ENCODE results near the gene USP3.
"Not testable (repeated sequence)": the region's sequence is repeated elsewhere in the genome, so short reads cannot be mapped to it uniquely, and the experiment has no call there.

The USP3 gene

GRCh38 chr15:63509955-63510940 is 5.9 kb downstream of the USP3 start:
- no peak for DNase-seq (ENCODE audit: low read depth in 1 of 2, low spot score in 1 of 2)

DNA sequence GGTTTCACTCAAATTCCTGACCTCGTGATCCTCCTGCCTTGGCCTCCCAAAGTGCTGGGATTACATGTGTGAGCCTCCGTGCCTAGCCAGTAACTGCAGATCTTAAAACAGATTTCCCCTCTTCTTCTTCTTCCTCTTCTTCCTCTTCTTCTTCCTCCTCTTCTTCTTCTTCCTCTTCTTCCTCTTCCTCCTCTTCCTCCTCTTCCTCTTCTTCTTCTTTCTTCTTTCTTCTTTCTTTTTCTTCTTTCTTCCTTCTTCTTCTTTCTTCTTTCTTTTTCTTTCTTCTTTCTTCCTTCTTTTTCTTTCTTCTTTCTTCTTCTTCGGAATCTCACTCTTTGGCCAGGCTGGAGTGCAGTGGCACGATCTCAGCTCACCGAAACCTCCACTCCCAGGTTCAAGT is 7.8 kb downstream of the USP3 start:
- no peak for DNase-seq (ENCODE audit: low read depth in 1 of 2, low spot score in 1 of 2)

- DNase-seq (ENCODE audit: low read depth in 1 of 2, low spot score in 1 of 2), result no peak
Observed at GRCh38 chr15:63513271-63513670, 8.9 kb downstream of the USP3 start.

DNA sequence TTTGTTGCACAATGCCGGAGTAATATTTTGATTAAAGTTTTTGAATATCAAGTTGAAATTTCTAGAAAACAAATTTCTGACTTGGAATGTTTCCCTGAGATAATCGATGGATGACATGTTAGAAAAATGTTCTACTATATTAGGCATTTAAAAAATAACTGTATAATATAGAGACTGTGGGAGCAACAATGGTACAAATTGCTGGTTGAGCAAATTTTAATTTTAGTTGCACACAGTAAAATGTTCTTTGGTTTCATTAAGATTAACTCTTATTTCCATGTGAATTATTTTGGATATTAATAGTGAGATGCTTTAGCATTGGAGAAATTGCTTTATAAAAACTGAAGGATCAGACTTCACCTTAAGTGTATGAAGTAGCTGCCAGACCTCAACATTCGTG is 9.3 kb downstream of the USP3 start:
- DNase-seq (ENCODE audit: low read depth in 1 of 2, low spot score in 1 of 2), result no peak

GRCh38 chr15:63514531-63514943 is 10.1 kb downstream of the USP3 start:
- no peak for DNase-seq (ENCODE audit: low read depth in 1 of 2, low spot score in 1 of 2)

DNA sequence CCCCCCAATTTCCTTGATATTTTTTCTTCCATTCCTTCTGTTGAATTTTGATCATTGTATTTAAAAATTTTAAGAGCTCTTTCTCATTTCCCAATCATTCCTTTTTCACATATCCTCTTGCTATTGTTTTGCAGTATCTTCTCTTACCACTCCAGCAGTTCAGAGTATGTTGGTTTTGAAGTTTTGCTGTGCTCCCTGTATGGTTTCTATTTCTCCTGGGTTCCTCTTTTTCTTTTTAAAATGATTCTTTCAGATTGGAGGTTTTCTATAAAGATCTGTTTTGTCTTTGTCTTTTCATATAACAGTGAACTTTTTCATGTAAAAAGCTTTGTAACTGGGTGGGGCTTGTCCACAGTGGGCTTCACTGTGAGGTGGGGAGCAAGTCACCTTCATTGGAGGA is 12.8 kb downstream of the USP3 start:
- no peak for DNase-seq (ENCODE audit: low read depth in 1 of 2, low spot score in 1 of 2)

DNA sequence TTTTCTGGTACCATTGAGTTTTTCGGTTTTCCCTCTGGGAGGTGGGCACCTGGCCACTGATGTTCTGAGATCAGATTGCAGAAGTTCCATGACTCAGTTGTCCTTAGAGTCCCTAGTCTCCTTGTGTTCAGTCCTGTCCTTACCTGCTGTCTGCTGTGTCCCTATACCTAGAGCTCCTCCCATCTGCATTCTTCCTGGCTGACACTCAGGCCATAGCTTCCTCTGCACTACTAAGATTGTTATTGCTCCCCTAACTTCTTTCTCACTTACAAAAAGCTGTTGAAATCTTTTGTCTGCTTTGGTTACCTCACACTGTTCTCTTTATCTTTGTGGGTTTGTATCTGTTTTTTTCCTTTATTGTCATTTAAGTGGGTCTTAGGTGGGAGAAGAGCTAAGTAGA is 13.2 kb downstream of the USP3 start:
- DNase-seq (ENCODE audit: low read depth in 1 of 2, low spot score in 1 of 2), result no peak

DNA sequence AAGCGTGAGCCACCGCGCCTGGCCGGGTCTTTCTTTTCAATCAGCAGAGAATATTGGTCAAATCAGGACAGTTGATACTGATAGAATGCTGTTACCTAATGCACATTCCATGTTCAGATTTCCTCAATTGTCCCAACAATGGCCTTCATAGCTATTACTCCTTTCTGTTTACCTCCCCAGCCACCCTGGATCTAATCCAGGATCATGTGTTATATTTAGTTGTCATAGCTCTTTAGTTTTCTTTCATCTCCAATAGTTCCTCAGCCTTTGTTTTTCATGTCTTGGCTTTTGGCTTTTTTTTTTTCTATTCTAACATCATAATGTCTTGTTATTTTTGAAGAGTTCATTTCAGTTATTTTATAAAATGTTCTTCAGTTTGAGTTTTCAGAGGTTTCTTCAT is 14.6 kb downstream of the USP3 start:
- DNase-seq (ENCODE audit: low read depth in 1 of 2, low spot score in 1 of 2), result no peak

DNA sequence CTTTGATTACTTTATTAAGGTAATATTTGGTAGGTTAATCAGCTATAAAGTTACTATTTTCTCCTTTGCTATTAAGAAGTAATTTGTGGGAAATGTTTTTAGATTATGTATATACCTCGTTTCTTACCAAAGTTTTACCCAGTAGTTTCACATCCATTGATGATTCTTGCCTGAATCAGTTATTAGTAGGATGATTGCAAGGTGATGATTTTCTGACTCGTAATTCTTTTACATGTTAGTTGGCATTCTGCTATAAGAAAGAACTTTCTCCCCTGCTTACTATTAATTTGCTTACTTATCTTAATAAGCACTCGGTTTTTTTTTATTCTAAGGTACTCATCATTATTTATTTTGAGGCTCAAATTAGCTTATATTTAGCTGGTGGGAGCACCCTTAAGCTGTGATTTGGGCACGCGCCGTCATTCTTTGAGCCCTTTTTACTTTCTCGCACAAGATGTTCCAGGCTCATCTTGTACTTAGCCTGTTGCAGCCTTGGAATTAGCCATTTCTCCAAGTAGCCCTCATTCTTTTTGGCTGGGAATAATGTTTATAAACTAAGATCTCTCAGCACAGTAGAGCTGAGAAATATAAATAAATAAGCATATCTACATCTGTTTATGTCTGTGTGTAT is 15.3 kb downstream of the USP3 start:
- DNase-seq (ENCODE audit: low read depth in 1 of 2, low spot score in 1 of 2), result no peak

GRCh38 chr15:63520462-63520861 is 16.1 kb downstream of the USP3 start:
- not testable (repeated sequence) for DNase-seq (ENCODE audit: low read depth in 1 of 2, low spot score in 1 of 2)

GRCh38 chr15:63522225-63522578 is 17.8 kb downstream of the USP3 start:
- no peak for DNase-seq (ENCODE audit: low read depth in 1 of 2, low spot score in 1 of 2)

- DNase-seq (ENCODE audit: low read depth in 1 of 2, low spot score in 1 of 2), result no peak
Observed at GRCh38 chr15:63523306-63523990, 19.1 kb downstream of the USP3 start.

GRCh38 chr15:63524316-63525015 is 20.1 kb downstream of the USP3 start:
- DNase-seq (ENCODE audit: low read depth in 1 of 2, low spot score in 1 of 2), result no peak

- no peak for DNase-seq (ENCODE audit: low read depth in 1 of 2, low spot score in 1 of 2)
Observed at GRCh38 chr15:63526401-63526800, 22.0 kb downstream of the USP3 start.

- DNase-seq (ENCODE audit: low read depth in 1 of 2, low spot score in 1 of 2), result no peak
Observed at GRCh38 chr15:63528138-63528659, 23.8 kb downstream of the USP3 start.

DNA sequence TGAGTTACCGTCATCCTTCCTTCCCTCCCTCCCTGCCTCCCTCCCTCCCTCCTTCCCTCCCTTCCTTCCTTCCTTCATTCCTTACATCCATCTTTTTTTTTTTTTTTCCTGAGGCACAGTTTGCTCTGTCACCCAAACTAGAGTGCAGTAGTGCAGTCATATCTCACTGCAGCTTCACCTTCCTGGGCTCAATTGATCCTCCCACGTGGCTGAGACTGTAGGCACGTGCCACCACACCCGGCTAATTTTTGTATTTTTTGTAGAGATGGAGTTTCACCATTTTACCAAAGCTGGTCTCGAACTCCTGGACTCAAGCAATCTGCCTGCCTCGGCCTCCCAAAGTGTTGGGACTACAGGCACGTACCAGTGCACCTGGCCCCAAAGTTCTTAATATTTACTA is 25.8 kb downstream of the USP3 start:
- no peak for DNase-seq (ENCODE audit: low read depth in 1 of 2, low spot score in 1 of 2)

GRCh38 chr15:63530752-63531299 is 26.4 kb downstream of the USP3 start:
- DNase-seq (ENCODE audit: low read depth in 1 of 2, low spot score in 1 of 2), result no peak

GRCh38 chr15:63531586-63531985 is 27.2 kb downstream of the USP3 start:
- no peak for DNase-seq (ENCODE audit: low read depth in 1 of 2, low spot score in 1 of 2)

GRCh38 chr15:63532307-63532744 is 27.9 kb downstream of the USP3 start:
- DNase-seq (ENCODE audit: low read depth in 1 of 2, low spot score in 1 of 2), result no peak

DNA sequence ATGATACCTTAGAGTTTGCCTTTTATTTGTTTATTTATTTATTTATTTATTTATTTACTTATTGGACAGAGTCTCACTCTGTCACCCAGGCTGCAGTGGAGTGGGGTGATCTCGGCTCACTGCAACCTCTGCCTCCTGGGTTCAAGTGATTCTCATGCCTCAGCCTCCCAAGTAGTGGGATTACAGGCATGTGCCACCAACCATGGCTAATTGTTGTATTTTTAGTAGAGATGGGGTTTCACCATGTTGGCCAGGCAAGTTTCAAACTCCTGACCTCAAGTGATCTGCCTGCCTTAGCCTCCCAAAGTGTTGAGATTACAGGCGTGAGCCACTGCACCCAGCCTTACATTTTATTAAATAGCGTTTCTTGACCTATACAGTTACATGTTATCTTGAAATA is 30.5 kb downstream of the USP3 start:
- DNase-seq (ENCODE audit: low read depth in 1 of 2, low spot score in 1 of 2), result not testable (repeated sequence)

DNA sequence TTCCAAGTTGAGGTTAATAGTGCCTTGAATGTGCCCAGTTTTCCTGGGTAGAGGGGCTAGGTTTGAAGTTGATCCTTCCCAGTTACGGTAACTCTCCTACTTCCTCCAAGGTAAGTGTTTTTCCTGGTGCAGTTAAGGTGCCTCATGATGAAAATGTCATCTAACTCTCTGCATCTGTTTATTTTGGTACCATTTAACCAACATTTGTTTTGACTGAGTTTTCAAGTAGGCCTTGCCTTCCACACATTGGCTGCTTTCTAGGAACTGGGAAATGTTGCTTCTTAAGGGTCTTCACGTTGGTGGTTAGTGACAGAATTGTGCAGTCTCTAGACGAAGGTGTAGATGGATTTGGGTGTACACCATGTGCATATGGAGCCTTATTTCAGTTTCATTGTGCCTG is 31.3 kb downstream of the USP3 start:
- no peak for DNase-seq (ENCODE audit: low read depth in 1 of 2, low spot score in 1 of 2)

All from activated CD4-positive, alpha-beta T cell treated with anti-CD3 and anti-CD28 coated beads, Interleukin-2, amount 50 U/mL, for 24 hours (primary cell).